ENCODE data around the gene ATP8B1.
"Not testable (repeated sequence)": the region's sequence is repeated elsewhere in the genome, so short reads cannot be mapped to it uniquely, and the experiment has no call there.

Gene ATP8B1

DNA sequence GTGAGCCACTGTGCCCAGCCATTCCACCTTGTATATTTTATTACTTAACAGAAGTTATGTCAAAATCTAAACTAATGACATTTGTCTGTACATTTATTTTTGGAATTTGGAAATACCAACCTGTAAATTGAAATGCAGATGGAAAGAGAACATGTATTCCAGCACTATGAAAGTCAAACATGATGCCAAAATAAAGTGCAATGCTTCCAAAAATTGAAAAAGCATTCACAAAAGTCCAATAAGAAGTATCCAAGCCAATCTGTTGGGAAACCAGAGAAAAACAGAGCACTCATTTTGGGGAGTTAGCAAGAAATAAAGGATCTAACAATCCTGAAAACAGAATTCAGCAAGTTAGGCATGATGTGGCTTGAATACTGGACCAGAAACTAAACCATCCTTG, 151.2 kb downstream of the ATP8B1 start:
- no peak for DNase-seq

DNA sequence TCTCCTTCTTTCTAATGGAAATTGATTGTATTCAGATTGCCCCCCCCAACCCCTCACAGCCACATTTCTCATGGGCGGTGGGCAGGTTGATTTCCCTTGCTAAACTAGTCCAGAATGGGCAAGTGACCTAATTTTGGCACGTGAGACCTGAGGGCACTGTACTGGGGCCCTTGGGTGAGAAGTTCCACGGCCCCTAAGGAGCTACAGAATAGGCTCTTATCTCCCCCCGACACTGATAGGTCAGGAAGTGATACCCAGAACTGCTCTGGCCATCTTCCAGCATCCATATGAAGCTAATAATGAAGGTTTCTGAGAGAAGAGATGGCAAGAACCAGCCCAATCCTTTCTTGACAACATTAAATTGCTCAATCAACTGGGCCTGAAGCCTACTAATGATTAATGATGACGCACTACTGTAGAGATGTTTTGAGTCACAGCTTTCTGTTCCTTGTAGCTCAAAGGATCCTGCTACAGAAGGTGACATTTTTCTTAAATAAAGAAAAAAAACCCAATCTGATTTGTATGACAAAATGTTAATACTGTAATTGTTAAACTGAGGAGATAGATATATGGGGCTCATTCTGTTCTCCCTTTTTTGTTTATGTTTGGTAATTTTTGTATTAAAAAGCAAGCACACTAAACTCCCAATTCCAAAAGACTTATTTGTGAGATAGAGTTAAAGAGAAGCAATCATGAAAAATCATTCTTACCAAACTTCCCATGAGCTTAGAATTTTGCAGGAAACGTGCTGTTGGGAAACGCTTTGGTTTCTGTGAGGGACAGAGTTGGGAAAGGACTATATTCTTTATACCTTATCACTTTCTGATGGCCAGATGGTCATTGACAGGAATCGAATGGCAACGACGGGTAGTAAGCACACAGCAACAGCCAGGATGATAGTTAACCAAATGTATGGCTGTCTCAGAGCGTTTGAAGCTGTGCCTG, 153.3 kb downstream of the ATP8B1 start:
- DNase-seq: peak; percentile 87

DNA sequence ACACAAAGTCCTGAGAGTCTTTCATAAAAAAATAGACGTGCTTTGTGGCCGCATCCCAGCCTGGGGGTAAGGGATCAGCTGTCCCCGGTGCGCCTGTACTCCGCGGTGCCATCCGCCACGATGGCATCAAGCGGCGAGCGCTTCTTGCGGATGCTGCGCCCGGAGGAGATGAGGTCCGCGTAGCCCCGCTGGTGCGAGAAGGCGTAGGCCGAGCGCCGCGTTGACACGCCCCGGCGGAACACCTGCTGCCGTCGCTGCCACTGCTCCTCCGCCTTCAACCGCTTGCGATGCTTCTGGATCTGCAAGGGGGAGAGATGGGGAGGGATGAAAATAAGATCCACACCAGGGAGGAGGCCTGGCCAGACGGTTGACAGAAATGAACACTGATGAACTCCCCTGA, 154.7 kb downstream of the ATP8B1 start:
- DNase-seq: no peak

DNA sequence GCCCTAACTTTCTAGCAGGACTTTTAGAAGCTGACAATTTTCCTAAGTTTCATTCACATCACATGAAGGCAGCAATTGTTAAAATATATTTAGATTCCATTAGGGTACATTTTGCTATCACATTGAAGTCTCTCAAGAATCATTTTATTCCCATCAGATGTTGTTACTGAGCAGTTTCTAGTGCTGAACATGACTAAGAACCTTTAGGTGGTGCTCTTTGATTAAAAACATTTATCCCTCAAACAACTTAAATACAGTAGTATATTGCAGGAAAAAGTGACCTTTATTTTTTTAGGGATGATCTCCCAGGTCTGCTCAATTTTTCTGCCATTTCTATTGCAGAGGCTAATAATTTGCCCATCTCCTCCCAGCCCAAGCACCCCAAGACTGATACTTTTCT, 158.6 kb downstream of the ATP8B1 start:
- no peak for DNase-seq

DNA sequence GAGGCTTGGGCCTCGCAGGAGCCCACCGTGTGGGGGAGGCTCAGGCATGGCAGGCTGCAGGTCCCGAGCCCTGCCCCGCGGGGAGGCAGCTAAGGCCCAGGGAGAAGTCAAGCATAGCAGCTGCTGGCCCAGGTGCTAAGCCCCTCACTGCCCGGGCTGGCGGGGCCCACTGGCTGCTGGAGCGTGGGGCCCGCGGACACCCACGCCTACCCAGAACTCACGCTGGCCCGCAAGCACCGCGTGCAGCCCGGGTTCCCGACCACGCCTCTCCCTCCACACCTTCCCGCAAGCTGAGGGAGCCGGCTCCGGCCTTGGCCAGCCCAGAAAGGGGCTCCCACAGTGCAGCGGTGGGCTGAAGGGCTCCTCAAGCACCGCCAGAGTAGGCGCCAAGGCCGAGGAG, 159.4 kb downstream of the ATP8B1 start:
- not testable (repeated sequence) for DNase-seq

DNA sequence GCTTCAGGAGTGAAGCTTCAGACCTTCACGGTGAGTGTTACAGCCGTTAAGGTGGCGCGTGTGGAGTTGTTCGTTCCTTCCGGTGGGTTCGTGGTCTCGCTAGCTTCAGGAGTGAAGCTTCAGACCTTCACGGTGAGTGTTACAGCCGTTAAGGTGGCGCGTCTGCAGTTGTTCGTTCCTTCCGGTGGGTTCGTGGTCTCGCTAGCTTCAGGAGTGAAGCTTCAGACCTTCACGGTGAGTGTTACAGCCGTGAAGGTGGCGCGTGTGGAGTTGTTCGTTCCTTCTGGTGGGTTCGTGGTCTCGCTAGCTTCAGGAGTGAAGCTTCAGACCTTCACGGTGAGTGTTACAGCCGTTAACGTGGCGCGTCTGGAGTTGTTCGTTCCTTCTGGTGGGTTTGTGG, 160.7 kb downstream of the ATP8B1 start:
- not testable (repeated sequence) for DNase-seq

DNA sequence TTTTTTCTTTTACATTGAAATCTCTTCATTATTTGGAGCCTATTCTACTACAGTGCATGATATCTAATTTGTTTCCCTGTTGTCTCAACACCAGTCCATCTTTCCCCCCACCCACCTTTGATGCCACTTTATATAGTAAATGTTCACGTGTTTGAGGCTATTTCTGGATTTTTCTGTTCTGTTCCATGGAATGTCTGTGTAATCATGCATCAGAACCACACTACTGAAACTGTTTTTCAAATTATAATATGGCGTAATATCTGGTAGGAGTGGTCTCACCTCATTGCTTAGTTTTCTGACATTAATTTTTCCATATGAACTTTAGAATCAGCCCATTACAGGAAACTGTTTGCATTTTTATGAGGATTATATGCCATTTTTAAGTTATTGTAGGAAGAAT, 162.4 kb downstream of the ATP8B1 start:
- no peak for DNase-seq

DNA sequence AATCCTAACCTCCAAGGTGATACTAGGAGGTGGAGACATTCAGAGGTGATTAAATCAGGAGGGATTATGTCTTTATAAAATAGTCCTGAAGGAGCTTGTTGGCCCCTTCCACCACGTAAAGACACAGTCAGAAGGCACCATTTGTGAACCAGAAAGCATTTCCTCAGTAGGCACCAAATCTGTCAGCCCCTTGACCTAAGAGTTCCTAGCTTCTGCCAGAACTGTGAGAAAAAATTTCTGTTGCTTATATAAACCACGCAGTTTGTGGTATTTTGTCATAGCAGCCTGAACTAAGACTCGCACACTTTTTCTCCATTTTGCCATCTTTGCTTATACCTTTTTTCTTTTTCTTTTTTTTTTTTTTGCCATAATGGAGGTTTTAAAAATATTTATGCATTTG, 162.9 kb downstream of the ATP8B1 start:
- DNase-seq: no peak

DNA sequence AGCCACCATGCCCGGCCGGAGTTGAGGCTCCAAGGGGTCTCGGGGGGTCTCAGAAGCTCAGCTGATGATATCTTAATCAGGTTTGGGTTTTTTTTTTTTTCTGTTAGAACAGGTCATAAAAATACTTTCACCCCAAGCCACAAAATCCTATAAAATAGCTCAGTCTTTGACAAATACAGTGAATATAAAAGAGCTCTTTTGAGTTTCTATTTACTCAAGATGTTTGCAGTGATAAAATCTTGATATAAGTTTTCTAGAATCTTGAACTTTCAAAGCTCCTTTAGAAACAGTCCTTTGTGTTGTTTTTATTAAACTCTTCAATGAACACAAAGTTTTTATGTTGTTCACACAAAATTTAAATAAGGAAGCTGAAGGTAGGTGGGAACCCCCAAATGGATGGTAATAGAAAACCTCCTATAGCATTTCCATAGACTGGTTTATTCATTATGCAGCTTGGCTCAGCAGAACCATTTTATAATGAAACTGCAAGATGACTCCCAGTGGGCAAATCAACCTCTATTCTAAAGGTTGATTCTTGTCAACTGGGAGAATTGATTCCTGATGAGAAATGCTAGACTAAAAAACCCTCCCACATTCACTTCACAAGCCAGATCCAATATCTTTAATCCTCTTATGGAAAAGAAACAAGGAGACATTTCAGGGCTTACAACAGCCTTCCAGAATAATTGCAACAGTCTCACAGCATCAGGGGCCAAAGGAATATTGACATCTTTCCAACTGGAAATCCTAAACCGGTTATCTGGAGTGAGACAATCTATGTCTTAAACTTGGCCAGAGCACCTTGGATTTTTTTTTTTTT, 167.9 kb downstream of the ATP8B1 start:
- no peak for DNase-seq

DNA sequence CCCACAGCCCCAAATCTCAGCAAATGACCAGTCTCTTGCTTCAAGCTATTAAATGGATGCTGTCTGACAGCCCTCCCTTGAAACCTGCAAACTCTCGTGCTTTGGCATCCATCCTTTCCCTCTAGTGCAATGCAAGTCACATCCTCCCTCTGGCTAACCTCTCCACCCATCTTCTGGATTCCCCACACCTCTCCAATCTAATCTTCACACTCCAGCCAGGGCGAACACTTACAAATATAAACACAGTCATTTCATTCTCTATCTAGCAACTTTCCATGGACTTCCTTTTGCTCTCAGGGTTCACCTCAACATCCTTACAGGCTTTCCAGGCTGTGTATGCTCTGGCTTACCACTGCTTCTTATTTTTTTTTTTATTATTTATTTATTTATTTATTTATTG, 171.4 kb downstream of the ATP8B1 start:
- no peak for DNase-seq

DNA sequence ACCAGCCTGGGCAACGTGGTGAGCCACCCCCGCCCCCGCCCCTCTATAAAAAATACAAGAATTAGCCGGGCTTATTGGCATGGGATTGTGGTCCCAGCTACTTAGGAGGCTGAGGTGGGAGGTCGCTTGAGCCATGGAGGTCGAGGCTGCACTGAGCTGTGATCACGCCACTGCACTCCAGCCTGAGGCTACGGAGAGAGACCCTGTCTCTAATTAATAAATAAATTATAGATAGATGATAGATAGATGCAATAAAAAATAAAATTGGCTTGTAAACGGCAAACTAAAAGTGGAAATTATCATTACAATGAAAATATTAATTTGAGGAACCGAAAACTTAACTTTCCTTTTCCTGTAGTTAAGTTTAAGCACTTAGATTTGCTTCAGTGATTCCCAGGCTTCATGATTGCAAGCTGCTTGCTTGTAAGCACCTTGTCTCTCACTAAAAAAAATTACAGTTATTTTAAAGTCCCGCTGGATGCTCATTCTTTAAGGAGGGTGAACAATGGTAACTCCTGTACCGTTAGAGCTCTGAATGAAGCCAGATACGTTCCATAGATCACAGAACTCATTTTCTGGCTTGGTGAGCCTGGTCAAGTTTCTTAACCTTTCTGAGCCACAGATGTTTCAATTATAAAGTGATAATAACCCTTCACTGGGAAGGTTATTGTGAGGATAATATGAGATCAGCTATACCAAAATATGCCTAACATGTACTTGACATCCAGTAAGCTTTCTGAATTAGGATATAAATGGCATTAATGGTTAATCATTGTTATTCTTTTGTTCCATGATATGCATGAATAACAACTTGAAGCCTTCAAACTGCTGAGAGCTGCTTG, 172.1 kb downstream of the ATP8B1 start:
- DNase-seq: no peak

DNA sequence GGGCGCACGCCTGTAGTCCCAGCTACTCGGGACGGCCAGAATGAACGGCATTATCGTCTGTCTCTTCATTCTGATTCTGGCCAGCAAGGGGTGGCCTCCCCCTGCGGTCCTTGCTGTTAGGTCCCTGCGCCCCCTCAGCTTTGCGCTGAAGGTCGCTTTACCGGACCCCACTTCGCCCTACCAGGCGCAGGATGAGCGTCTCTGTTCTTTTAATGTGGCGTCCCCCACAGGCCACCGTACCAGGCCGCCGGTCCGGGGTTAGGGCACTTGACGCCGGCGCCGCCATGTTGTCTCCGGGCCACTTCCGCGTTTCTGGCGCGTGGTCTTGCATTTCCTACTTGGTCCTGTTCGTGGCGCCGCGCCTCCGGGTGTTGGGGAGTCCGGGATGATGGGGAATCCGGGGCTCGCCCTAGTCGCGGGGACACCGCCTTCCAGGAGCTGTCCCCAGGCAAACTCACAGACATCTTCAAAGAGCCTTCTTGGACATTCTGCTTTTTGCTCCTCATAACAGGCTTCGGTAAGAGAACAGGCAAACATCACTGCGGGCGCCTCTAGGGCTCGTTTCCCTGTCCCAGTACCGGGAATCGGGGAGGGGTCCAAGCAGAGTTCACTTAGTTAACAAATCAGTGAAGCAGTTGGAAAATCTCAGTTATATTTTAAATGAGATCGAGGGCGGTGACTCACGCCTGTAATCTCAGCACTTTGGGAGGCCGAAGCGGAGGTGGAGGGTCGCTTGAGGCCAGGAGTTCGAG, 172.9 kb downstream of the ATP8B1 start:
- peak; percentile 96 for DNase-seq

DNA sequence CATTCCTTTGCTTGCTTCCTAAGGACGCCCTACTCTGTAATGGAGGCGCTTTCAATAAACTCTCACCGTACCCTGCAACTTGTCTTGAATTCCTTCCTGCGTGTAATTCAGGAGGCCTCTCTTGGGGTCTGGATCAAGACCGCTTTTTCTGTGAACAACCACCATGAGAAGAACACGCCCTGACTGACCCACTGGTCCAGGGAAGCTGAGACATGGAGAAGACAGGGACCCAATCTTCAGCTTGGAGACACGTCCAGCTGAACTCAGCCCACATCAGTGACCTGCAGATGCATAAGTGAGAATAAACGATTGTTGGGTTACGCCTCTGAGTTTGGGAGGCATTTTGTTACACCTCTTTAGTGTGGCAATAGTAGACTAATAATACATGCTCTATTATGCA, 173.7 kb downstream of the ATP8B1 start:
- DNase-seq: no peak

DNA sequence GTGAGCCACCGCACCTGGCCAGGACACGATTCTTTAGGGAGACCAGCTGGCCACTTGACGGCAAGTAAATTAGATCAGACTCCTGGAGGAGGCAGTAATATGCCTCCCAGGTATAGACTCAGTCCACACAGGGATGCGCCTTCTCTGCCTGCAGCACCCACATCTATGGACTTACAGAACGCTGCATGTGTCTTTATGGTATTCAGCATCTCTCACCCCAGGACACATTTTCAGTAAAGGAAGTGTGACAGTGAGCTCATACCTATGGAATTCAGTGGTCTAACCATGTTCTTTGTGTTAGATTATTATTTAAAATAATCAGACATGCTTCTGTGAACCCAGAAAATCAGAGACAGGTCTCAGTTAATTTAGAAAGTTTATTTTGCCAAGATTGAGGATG, 175.6 kb downstream of the ATP8B1 start:
- DNase-seq: peak; percentile 76

DNA sequence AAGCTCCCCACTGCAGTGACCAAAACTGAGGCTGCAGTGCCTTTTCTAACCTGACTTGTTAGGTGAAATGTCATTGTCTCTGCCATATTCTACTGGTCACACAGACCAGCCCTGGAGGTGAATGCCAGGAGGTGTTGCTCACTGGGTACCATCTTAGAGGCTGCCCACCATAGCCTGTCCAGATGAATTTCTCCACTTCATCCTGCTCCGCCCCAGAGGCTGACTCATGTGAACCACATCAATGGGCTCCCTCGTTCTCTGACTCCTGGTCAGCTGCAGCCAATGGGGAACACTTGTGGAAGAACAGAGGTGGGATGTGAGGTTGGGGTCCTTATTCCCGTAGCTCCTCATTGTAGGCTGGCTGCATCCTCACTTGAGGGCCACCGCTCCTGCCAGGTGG, 178.1 kb downstream of the ATP8B1 start:
- peak; percentile 49 for DNase-seq

DNA sequence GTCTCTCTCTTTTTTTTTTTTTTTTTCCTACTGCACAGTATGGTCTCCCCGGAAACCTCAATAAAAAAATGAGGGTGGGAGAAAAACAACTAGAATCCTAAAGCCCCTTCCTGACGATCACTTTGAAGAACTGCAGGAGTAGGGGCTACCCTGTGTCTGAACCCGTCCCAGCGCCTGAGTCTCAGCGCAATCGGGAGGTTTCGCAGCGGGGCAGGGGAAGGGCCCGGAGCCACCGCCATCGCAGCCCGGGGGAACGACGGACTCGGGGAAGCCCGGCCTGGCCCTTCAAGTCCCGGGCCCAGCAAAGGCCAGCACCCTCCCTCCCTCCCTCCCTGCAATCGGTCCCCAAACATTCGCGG, 181.9 kb downstream of the ATP8B1 start:
- DNase-seq: peak; percentile 16

DNA sequence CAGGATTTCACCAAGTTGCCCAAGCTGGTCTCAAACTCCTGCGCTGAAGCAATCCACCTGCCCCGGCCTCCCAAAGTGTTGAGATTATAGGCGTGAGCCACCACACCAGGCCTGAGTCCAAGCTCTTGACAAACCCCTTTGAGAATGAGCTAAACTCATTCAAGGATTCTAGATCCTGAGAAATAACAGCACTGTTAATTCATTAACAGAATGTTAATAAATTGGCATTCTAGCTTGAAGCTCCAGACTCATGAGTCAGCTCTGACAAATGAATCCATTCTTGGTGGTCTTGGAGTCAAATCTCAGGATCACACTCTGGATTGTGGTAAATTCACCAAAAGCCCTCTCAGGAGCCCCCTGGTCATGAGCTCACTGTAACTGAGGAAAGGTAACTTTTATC, 183.2 kb downstream of the ATP8B1 start:
- no peak for DNase-seq

DNA sequence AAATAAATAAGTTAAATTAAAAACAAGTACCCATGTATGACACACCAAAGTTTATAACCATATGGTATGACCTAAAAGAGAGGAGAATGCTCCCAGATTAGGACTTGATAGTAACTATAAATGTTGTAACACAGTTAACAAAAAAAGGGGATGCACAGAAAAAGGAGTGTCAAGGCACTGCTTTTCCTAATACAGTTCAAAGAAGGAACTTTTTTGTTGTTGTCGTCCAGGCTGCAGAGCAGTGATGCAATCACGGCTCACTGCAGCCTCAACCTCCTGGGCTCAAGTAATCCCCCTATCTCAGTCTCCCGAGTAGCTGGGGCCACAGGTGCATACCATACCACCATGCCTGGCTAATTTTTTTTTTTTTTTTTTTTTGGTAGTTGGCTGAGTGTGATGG, 184.2 kb downstream of the ATP8B1 start:
- no peak for DNase-seq

DNA sequence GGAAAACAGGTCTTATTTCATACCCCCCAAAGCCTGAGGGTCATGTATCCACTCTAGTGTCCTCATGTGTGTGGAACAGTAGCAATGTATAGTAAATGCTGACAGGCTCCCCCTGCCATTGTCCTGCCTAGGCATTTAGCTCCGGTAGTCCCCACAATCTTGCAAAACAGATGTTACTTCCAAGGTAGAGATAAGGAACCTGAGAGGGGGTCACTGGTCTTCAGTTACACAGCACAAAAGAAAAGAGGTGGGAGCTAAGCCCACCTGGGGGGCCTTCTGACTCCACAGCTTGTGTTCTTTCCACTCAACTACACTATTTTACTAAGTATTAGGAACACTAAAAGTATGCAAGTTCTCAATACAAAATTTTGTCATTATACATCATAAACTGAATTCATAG, 199.2 kb downstream of the ATP8B1 start:
- no peak for DNase-seq

All from EL (cell line).